Measurements from ENCODE around the gene KLRF1. TPM values are rescaled to one million over a fixed set of nuclear protein-coding genes. Genes with fewer than 3 reads are reported as not detected.
"Not testable (repeated sequence)": the region's sequence is repeated elsewhere in the genome, so short reads cannot be mapped to it uniquely, and the experiment has no call there.

The KLRF1 gene
- total RNA-seq, 1 donor from 2014 or later: 0.51 TPM

GRCh38 chr12:9869307-9870161 is 42.3 kb downstream of the KLRF1 start, which contains the start of gene CLEC2B:
Gene CLEC2B (minus strand): TSS chr12:9869354.
- no peak for DNase-seq (ENCODE audit: low spot score)

DNA sequence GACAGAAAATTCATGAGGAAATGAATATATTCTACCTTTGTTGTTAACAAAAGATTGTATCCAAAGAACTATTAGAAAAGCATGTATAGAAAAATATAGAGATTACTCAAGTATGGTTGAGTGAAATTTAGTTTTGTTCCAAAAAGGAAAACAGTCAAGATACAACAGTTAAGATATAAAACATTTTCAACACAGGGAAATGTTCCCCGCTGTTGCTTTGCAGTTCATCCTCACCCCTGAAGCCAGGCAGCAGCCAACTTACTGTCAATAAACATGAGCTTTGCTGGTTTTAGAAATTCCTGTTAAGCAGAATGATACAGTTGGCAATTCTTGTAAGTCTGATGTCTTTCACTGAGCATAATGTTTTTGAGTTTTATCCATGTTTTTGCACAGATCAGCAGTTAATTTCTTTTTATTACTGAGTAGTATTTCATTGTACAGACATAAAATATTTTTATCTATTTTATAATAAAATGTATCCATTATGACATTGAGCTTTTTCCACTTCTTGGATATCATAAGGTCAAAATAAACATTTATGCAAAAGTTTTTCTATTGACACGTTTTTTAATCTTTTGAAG is 43.1 kb downstream of the KLRF1 start:
- DNase-seq (ENCODE audit: low spot score): no peak

GRCh38 chr12:9872162-9872561 is 44.9 kb downstream of the KLRF1 start:
- no peak for DNase-seq (ENCODE audit: low spot score)

- no peak for DNase-seq (ENCODE audit: low spot score)
Observed at GRCh38 chr12:9872742-9873141, 45.5 kb downstream of the KLRF1 start.

DNA sequence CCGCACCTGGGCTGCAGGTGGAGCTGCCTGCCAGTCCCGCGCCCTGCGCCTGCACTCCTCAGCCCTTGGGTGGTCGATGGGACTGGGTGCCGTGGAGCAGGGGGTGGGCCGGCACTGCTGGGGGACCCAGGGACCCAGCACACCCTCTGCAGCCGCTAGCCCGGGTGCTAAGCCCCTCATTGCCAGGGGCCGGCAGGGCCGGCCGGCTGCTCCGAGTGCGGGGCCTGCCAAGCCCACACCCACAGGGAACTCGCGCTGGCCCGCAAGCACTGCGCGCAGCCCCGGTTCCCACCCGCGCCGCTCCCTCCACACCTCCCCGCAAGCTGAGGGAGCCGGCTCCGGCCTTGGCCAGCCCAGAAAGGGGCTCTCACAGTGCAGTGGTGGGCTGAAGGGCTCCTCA is 48.8 kb downstream of the KLRF1 start:
- not testable (repeated sequence) for DNase-seq (ENCODE audit: low spot score)

DNA sequence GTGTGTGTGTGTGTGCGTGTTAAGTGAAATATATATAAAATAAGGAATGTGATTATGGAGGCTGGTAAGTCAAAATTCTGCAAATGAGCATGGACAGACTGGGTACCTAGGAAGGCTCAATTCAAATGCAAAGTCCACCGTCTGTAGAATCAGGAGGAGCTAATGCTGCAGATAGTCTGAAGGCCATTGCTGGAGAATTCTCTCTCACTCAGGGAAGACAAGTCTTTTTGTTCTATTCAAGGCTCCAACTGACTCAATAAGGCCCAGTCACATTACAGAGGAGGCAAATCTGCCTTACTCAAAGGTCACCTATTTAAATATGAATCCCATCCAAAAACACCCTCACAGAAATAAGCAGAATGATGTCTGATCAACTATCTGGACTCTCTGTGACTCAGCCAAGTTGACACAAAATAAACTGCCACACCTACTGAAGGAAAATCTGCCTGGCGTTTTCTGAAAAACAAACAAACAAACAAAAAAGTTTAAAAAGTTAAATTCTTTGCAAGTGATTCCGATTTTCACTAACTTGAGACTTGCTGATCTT is 53.3 kb downstream of the KLRF1 start:
- no peak for DNase-seq (ENCODE audit: low spot score)

GRCh38 chr12:9881246-9881645 is 54.0 kb downstream of the KLRF1 start, which contains the start of gene KLRF2:
Gene KLRF2 (plus strand): TSS chr12:9881489. CDS start chr12:9881596, 107 bp downstream.
- DNase-seq (ENCODE audit: low spot score): no peak

DNA sequence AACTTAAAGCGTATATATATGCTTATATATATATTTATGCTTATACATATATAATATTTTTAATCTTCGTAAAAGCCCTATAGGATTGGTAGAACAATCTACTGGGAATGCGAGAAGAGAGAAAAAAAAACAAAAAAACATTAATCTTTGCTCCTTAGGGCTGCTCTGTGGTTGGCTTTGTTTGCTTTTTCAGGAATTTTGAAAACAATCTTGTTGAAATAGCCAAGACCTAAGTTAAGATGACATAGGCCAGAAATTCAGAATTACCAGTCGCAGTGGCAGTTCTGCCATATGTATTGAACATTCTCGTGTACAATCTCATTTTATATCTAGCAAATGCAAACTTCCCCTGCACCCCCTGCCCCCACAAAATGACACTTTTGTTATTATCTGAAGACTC is 54.7 kb downstream of the KLRF1 start:
- DNase-seq (ENCODE audit: low spot score): no peak

- no peak for DNase-seq (ENCODE audit: low spot score)
Observed at GRCh38 chr12:9883175-9883574, 55.9 kb downstream of the KLRF1 start.

DNA sequence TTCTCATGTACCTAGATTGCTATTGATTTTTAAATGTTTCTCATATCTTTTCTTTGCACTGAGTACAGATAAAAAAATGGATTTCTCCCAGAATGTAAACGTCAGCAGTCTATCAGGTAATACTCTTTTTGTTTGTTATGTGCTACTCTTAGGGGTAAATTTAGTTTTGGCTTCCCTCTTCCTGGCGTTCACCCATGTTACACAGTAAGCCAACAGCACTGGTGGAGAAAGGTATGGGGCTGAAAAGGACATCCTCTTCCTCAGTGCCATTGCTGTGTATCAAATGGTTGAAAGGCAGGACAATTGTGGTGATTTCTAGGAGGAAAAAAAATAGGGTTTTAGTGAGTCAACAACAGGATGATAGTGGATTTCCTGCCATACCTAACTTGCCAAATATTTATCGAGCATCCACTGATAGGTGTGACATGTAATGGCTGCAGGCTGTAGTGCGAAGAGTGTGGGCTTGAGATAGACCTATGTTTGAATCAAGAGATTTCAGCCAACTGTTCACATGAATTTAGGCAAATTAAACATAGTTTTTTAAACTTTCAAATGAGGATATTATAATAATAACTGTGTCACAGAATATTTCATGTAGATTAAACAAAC is 61.5 kb downstream of the KLRF1 start:
- DNase-seq (ENCODE audit: low spot score): no peak

Other genes starting within 250 kb of the KLRF1 start
- gene KLRB1, start 219.6 kb upstream of the KLRF1 start, total RNA-seq: 0.39 TPM
- 9.2 TPM for gene CLEC2D, start 157.8 kb upstream of the KLRF1 start, total RNA-seq
- gene CLECL1, start 94.4 kb upstream of the KLRF1 start, total RNA-seq: not detected
- gene CD69, start 66.6 kb upstream of the KLRF1 start, total RNA-seq: 11.9 TPM
- gene CLEC2B, start 41.9 kb downstream of the KLRF1 start, total RNA-seq: 17.1 TPM
- not detected for gene KLRF2, start 54.0 kb downstream of the KLRF1 start, total RNA-seq
- not detected for gene CLEC2A, start 104.9 kb downstream of the KLRF1 start, total RNA-seq
- 7.5 TPM for gene CLEC12A, start 143.9 kb downstream of the KLRF1 start, total RNA-seq
- not detected for gene CLEC1B, start 171.6 kb downstream of the KLRF1 start, total RNA-seq
- gene CLEC12B, start 183.1 kb downstream of the KLRF1 start, total RNA-seq: 0.71 TPM
- not detected for gene CLEC9A, start 203.2 kb downstream of the KLRF1 start, total RNA-seq